Suprapubic skin (tissue), 4 donors: ENCODE results near the gene TRPM1. TPM values are rescaled to one million over a fixed set of nuclear protein-coding genes. Genes with fewer than 3 reads are reported as not detected.

Experiments used
- DNase-seq, 2 donors: peaks; one replicate each; pipeline ENCODE4 v3.0.0-alpha.2; 2019; ENCODE audit warnings: low spot score in 2 of 2
- H3K27ac ChIP-seq: fragments of 200-600 bp; sonication (generic); one replicate; pipeline ENCODE4 v1.5.1; 2019
- H3K27me3 ChIP-seq: fragments of 200-600 bp; sonication (generic); one replicate; pipeline ENCODE4 v1.5.1; 2019
- H3K36me3 ChIP-seq: fragments of 200-600 bp; sonication (generic); one replicate; pipeline ENCODE4 v1.5.1; 2019
- H3K4me1 ChIP-seq: fragments of 200-600 bp; sonication (generic); one replicate; pipeline ENCODE4 v1.5.1; 2019
- H3K4me3 ChIP-seq: fragments of 200-600 bp; sonication (generic); one replicate; pipeline ENCODE4 v1.5.1; 2019; ENCODE audit warnings: mild to moderate bottlenecking
- H3K9me3 ChIP-seq: fragments of 200-600 bp; sonication (generic); one replicate; pipeline ENCODE4 v1.5.1; 2019
- EP300 ChIP-seq: sonication (generic); formaldehyde crosslinking; IDR thresholded peaks from one replicate; pipeline ENCODE4 v1.6.1; 2017; ENCODE audit warnings: antibody characterized with exemption
- POLR2A ChIP-seq, 2 donors: fragments of 450-650 bp; IDR thresholded peaks; one replicate each; pipeline ENCODE4 v1.6.1; 2017; ENCODE audit warnings: antibody characterized with exemption in 2 of 2, mild to moderate bottlenecking in 2 of 2, moderate library complexity in 2 of 2
- POLR2AphosphoS5 ChIP-seq, 3 donors: sonication (generic); formaldehyde crosslinking; IDR thresholded peaks; one replicate each; pipeline ENCODE4 v1.6.1; 2017; ENCODE audit warnings: antibody characterized with exemption in 3 of 3
- WGBS: methylation state at CpG from one replicate; pipeline ENCODE4 v1.1.5; 2018; 5-methylcytosine and 5-hydroxymethylcytosine counted together
- total RNA-seq, 4 donors: library from RNA; depleted of rRNA; stranded (reverse); fragments of >200 nt; gene quantifications; one replicate each; pipeline ENCODE4 v1.1.0, GENCODE V29; 2016
- TF ChIP-seq, protein P1 (sequence below), 2 donors: fragments of 200-600 bp in 1 of 2; fragments of 450-650 bp in 1 of 2; sonication (generic) in 1 of 2; IDR thresholded peaks; one replicate each; pipeline ENCODE4 v1.5.1; 2016 to 2019; ENCODE audit warnings: antibody characterized with exemption in 2 of 2, mild to moderate bottlenecking in 1 of 2, moderate library complexity in 1 of 2

The TRPM1 gene
- total RNA-seq, 4 donors from 2014 or later = 5.1 to 15.2 (median 10.2) TPM

DNA sequence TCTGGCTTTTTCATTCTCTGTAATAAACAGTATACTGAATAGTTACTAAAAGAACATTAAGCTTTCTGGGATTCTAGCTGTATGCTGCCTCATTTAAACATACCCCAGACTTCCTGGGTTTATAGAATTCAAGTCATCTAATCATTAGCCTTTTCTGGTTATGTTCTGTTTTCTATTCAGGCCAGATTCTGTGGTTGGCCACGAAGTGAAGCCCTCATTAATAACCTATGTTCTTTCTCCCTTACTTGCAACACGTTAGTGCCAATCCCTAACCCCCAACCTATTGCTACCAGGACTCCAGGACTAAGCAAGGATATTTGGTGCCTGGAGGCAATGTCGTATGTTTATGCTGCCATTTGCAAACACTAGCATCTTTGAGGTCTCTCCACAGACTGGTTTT lies 81.5 kb downstream of the TRPM1 start:
- 87% methylated on average over 3 of the region's 3 CpGs for WGBS
- H3K4me1 ChIP-seq = peaks cover 16% of the 10 kb centered on the region
- H3K4me3 ChIP-seq = no peak overlapping the region
- DNase-seq = no peak
- TF ChIP-seq, protein P1, sequence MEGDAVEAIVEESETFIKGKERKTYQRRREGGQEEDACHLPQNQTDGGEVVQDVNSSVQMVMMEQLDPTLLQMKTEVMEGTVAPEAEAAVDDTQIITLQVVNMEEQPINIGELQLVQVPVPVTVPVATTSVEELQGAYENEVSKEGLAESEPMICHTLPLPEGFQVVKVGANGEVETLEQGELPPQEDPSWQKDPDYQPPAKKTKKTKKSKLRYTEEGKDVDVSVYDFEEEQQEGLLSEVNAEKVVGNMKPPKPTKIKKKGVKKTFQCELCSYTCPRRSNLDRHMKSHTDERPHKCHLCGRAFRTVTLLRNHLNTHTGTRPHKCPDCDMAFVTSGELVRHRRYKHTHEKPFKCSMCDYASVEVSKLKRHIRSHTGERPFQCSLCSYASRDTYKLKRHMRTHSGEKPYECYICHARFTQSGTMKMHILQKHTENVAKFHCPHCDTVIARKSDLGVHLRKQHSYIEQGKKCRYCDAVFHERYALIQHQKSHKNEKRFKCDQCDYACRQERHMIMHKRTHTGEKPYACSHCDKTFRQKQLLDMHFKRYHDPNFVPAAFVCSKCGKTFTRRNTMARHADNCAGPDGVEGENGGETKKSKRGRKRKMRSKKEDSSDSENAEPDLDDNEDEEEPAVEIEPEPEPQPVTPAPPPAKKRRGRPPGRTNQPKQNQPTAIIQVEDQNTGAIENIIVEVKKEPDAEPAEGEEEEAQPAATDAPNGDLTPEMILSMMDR (IDR thresholded peaks at IDR 0.05) = no peak
- TF ChIP-seq POLR2A (IDR thresholded peaks at IDR 0.05) (no peak), EP300 (no peak), POLR2AphosphoS5 (IDR thresholded peaks at IDR 0.05) (no peak)
- H3K27ac ChIP-seq = no peak overlapping the region
- H3K36me3 ChIP-seq = no peaks in the 10 kb centered on the region
- H3K9me3 ChIP-seq = no peaks in the 10 kb centered on the region
- no peaks in the 10 kb centered on the region for H3K27me3 ChIP-seq

DNA sequence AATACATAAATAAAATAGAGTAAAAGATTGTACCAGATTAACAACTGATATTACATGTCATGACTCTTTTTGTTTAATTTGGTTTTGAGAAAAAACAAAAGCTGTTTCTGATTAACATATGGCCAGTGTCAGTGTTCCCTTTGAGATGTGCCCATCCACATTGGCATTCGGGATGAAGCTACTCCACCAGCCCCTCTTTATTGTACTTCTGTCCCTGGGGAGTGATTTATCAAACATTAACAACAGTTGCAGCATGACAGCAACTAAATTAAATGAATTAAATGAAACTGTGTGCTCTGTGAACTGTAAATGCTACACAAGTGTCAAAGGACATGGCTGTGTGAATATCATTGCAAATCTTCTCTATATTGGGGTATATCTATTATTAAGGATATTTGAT lies 84.2 kb downstream of the TRPM1 start:
- 48% methylated on average over 1 of the region's 1 CpG for WGBS
- Histone ChIP-seq H3K9me3 (no peaks in the 10 kb centered on the region), H3K4me1 (no peaks in the 10 kb centered on the region), H3K36me3 (no peaks in the 10 kb centered on the region), H3K27me3 (no peaks in the 10 kb centered on the region), H3K27ac (no peak overlapping the region), H3K4me3 (no peak overlapping the region)
- DNase-seq = no peak
- TF ChIP-seq EP300 (no peak), POLR2A (IDR thresholded peaks at IDR 0.05) (no peak), POLR2AphosphoS5 (IDR thresholded peaks at IDR 0.05) (no peak)
- TF ChIP-seq, protein P1 (IDR thresholded peaks at IDR 0.05) = no peak

DNA sequence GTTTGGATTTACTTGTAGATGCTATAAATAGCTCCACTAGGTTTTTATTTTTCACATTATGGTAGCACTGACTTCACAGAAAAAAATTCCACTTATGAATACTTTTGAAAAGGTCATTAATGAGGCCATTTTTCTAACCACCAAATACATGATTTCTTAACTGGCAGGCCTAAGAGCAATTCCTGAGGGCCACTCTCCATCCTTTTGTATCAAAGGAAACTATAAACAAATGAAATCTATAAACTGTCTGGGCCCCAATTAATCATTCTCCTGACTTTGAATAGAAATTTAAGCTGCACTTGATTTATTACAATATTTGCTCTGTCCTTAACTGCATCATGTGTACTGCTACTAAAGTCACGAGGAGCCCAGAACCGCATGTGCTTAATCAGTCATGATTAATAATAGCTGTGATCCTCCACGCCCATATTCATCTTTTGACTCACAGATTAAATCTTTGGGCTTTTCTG lies 85.0 kb downstream of the TRPM1 start:
- no peaks in the 10 kb centered on the region for H3K36me3 ChIP-seq
- no peak overlapping the region for H3K27ac ChIP-seq
- 40% methylated on average over 3 of the region's 3 CpGs for WGBS
- TF ChIP-seq POLR2A (IDR thresholded peaks at IDR 0.05) (no peak), EP300 (no peak)
- DNase-seq = no peak
- H3K9me3 ChIP-seq = no peaks in the 10 kb centered on the region
- H3K4me3 ChIP-seq = no peak overlapping the region
- no peaks in the 10 kb centered on the region for H3K4me1 ChIP-seq
- no peaks in the 10 kb centered on the region for H3K27me3 ChIP-seq

DNA sequence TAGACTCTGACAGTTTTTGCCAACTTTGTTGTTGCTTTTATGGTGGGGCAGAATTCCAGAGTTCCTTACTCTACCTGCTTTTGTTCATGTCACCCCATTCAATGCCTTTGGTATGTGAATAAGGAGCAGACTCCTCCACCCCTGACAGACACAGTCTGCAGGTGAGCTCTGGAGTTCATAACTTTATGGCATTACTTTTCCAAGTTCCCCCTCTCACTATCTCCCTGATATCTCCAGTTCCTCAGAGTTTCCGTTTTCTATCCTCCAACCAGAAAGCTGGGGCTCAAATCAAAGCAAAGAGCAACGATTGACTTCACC lies 87.0 kb downstream of the TRPM1 start:
- Histone ChIP-seq H3K36me3 (no peaks in the 10 kb centered on the region), H3K4me3 (no peak overlapping the region), H3K27ac (no peak overlapping the region), H3K9me3 (no peaks in the 10 kb centered on the region), H3K4me1 (no peaks in the 10 kb centered on the region), H3K27me3 (no peaks in the 10 kb centered on the region)
- TF ChIP-seq, protein P1 (IDR thresholded peaks at IDR 0.05) = no peak
- no peak for TF ChIP-seq EP300
- no peak for TF ChIP-seq POLR2A (IDR thresholded peaks at IDR 0.05)
- no peak for TF ChIP-seq POLR2AphosphoS5 (IDR thresholded peaks at IDR 0.05)
- WGBS = 94% methylated on average over 2 of the region's 2 CpGs
- DNase-seq = no peak

DNA sequence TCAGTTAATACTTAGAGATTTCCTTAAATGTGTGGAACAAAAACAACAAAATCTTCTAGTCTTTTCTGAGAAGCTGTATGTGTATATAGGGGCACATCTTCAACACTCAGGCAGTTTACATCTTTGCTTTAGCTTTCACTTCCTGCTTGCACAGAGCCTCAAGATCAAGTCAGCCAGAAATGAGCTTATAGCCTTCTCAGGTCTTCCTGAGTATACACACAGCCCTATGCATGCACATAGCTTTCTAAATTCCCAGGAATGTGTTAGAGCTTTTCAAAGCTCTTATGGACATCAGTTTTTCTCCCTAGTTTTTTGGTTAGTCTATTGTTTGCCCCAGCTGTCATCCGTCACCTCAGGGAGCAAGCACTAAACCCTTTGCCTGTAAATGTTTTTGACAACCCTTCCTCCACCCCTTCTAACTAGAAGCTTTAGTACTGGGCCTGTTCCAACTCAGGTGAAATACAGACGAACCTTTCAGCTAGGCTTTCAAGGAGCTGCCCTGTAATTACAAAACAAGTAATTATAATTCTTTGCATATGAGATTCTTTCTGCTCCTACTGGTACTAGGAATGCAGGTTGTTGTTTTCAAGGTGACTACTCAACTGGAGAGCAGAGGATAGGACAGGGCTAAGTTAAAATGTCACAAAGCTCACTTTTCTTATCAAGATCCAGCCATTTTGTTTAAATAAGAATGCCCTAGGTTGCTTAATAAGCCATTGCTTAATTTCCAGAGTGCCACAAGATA lies 87.5 kb downstream of the TRPM1 start:
- TF ChIP-seq, protein P1 (IDR thresholded peaks at IDR 0.05) = no peak
- TF ChIP-seq POLR2AphosphoS5 (IDR thresholded peaks at IDR 0.05) (no peak), EP300 (no peak), POLR2A (IDR thresholded peaks at IDR 0.05) (no peak)
- Histone ChIP-seq H3K36me3 (no peaks in the 10 kb centered on the region), H3K4me3 (no peak overlapping the region), H3K27ac (no peak overlapping the region), H3K9me3 (no peaks in the 10 kb centered on the region), H3K4me1 (no peaks in the 10 kb centered on the region), H3K27me3 (no peaks in the 10 kb centered on the region)
- DNase-seq = no peak
- 57% methylated on average over 2 of the region's 2 CpGs for WGBS
